NK-92 (cell line): ENCODE measurements around the gene AARS2.
"Not testable (repeated sequence)": the region's sequence is repeated elsewhere in the genome, so short reads cannot be mapped to it uniquely, and the experiment has no call there.

Source experiments
- DNase-seq: peaks from one replicate; lab custom pipeline; 2025; ENCODE audit not compliant: unreplicated experiment; lab: John Stamatoyannopoulos, UW

AARS2 gene

GRCh38 chr6:44332585-44332984 is 19.4 kb upstream of the AARS2 start:
- DNase-seq: no peak

- DNase-seq: no peak
These were observed 16.7 kb upstream of the AARS2 start for GRCh38 chr6:44329858-44330257.

GRCh38 chr6:44328203-44328602 is 15.1 kb upstream of the AARS2 start:
- not testable (repeated sequence) for DNase-seq

GRCh38 chr6:44327760-44328159 is 14.6 kb upstream of the AARS2 start:
- no peak for DNase-seq

GRCh38 chr6:44327096-44327495 is 13.9 kb upstream of the AARS2 start:
- no peak for DNase-seq

GRCh38 chr6:44321210-44321609 is 8.1 kb upstream of the AARS2 start:
- DNase-seq: no peak

- DNase-seq: not testable (repeated sequence)
These were observed 4.0 kb upstream of the AARS2 start for GRCh38 chr6:44317136-44317631.

- no peak for DNase-seq
These were observed 3.3 kb upstream of the AARS2 start for GRCh38 chr6:44316481-44316880.

GRCh38 chr6:44315951-44316350 is 2.8 kb upstream of the AARS2 start:
- DNase-seq: no peak

- no peak for DNase-seq
These were observed 2.4 kb upstream of the AARS2 start for GRCh38 chr6:44315516-44315915.

GRCh38 chr6:44314657-44315056 is 1.5 kb upstream of the AARS2 start:
- DNase-seq: not testable (repeated sequence)

- no peak for DNase-seq
These were observed 1.4 kb downstream of the AARS2 start for GRCh38 chr6:44311767-44312166.

- no peak for DNase-seq
These were observed 1.8 kb downstream of the AARS2 start for GRCh38 chr6:44311304-44311703.

- DNase-seq: no peak
These were observed 2.9 kb downstream of the AARS2 start for GRCh38 chr6:44310241-44310640.

- DNase-seq: no peak
These were observed 3.5 kb downstream of the AARS2 start for GRCh38 chr6:44309631-44310030.

GRCh38 chr6:44309092-44309491 is 4.1 kb downstream of the AARS2 start:
- no peak for DNase-seq

GRCh38 chr6:44307217-44307616 is 5.9 kb downstream of the AARS2 start:
- no peak for DNase-seq

GRCh38 chr6:44306710-44307109 is 6.4 kb downstream of the AARS2 start:
- DNase-seq: no peak

GRCh38 chr6:44305200-44305725 is 7.9 kb downstream of the AARS2 start:
- no peak for DNase-seq

- no peak for DNase-seq
These were observed 8.6 kb downstream of the AARS2 start for GRCh38 chr6:44304282-44305199.

GRCh38 chr6:44303842-44304241 is 9.3 kb downstream of the AARS2 start:
- DNase-seq: no peak

GRCh38 chr6:44302856-44303255 is 10.3 kb downstream of the AARS2 start:
- DNase-seq: no peak
